ENCODE measurements around the gene CSMD2.

Gene CSMD2

DNA sequence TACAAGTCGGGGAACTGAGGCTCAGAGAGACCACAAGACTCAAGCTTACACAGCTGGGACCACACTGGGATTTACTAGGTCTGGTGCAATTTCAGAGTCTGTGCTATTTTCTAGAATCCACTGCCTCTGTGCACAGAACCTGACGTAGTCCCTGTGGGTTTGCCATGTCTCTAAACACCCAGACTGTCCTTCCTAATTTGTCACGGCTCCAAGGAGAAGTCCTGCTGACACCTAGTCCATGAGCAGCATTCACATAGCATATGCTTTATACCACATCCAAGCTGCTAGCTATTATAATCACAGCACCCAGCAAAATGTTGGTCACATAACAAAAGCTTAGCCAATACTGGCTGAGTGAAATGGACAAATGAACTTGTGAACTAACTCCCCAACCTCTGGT is 380.2 kb downstream of the CSMD2 start:
- TF ChIP-seq, protein P1, sequence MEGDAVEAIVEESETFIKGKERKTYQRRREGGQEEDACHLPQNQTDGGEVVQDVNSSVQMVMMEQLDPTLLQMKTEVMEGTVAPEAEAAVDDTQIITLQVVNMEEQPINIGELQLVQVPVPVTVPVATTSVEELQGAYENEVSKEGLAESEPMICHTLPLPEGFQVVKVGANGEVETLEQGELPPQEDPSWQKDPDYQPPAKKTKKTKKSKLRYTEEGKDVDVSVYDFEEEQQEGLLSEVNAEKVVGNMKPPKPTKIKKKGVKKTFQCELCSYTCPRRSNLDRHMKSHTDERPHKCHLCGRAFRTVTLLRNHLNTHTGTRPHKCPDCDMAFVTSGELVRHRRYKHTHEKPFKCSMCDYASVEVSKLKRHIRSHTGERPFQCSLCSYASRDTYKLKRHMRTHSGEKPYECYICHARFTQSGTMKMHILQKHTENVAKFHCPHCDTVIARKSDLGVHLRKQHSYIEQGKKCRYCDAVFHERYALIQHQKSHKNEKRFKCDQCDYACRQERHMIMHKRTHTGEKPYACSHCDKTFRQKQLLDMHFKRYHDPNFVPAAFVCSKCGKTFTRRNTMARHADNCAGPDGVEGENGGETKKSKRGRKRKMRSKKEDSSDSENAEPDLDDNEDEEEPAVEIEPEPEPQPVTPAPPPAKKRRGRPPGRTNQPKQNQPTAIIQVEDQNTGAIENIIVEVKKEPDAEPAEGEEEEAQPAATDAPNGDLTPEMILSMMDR (IDR thresholded peaks at IDR 0.05; ENCODE audit: insufficient read depth, low read length, missing control alignments) = no peak
- DNase-seq (ENCODE audit: low read depth, low spot score) = no peak
- no peak overlapping the region for H3K4me3 ChIP-seq (ENCODE audit: low read depth, low read length)
- CTCF ChIA-PET = no interaction called here
- POLR2A ChIA-PET = no interaction called here

DNA sequence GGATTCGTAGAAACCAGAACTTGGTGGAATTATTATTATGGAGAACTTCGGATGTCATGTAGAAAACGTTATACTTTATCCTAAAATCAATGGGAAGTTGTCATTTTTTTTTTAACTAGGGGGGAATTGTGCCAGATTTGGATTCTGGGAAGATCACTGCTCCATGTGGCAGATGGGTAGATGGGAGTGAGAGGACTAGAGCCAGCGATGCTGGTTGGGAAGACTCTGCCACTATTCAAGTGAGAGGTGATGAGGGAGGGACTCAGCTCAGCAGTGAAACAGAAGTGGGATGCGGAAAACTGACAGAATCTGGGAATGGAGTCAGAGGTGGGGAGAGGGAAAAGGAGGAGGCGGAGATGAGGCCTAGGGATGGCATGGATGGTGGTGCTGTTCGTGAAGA is 382.3 kb downstream of the CSMD2 start:
- no peak overlapping the region for H3K4me3 ChIP-seq (ENCODE audit: low read depth, low read length)
- ChIA-PET POLR2A (no interaction called here), CTCF (no interaction called here)
- TF ChIP-seq, protein P1 (IDR thresholded peaks at IDR 0.05; ENCODE audit: insufficient read depth, low read length, missing control alignments) = no peak
- no peak for DNase-seq (ENCODE audit: low read depth, low spot score)

DNA sequence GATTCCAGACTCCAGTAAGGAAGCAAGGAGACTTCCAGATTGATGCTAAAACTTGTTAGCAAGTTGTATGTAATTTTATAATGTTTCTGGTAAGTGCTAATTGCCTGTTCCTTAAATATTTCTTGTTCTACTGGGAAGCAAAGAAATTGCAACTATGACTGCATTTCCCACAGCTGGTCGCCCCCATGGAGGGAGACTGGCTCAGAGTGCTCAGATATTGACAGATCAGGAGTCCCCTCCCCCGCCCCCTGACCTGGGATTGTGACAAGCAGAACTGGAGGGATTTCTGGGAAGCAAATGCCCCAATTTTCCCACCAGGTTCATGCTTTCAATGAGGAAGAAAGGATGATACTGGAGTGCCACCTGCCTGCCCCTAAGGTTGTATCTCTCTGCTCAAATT is 383.4 kb downstream of the CSMD2 start:
- POLR2A ChIA-PET = no interaction called here
- CTCF ChIA-PET = no interaction called here
- H3K4me3 ChIP-seq (ENCODE audit: low read depth, low read length) = no peak overlapping the region
- TF ChIP-seq, protein P1 (IDR thresholded peaks at IDR 0.05; ENCODE audit: insufficient read depth, low read length, missing control alignments) = no peak
- DNase-seq (ENCODE audit: low read depth, low spot score) = no peak

DNA sequence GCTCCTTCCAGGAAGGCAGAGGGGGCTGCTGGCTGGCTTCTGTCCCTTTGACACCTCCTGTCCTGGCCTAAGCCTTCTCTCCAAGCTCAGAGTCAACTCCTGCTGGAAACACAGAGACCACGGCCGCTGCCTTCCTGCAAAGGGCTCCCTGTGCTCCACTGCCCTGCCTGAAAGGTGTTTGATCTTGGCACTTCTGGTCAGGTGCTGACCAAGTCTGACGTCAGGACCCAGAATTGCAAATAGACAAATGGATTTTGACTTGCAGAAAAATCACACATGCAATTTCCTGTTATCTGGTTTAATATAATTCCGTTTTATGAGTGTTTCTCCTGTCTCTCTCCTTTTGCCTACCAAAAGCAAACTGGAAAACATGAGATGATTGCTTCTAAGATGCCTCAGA is 387.7 kb downstream of the CSMD2 start:
- H3K4me3 ChIP-seq (ENCODE audit: low read depth, low read length) = no peak overlapping the region
- TF ChIP-seq, protein P1 (IDR thresholded peaks at IDR 0.05; ENCODE audit: insufficient read depth, low read length, missing control alignments) = no peak
- POLR2A ChIA-PET = no interaction called here

DNA sequence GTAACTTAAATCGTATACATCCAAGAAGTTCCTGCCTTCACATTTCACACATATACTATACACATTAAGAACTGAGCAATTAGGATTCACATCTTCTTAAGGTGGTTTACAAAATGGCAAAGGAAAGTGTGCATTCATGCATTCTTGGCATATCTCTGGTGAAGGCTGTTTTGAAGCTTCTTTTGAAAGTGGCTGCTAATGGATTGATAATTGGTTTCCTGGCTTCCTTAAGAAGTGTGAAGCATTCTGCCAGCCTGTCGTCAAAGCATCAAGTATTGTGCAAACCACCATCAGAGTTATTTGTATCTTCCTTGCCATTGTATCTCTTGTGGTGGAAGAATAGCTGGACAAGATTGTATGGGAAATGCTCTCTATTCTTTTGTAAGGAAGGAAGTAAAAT is 396.2 kb downstream of the CSMD2 start:
- CTCF ChIA-PET = interaction anchor here (1.0 to 1.4 kb wide), 3 partner anchors 8 to 35 kb away, joined by 3 read pairs; no protein-coding TSS in a partner anchor
- TF ChIP-seq, protein P1 (IDR thresholded peaks at IDR 0.05; ENCODE audit: insufficient read depth, low read length, missing control alignments) = no peak
- POLR2A ChIA-PET = interaction anchor here (1.0 kb wide), 1 partner anchor 11 kb away, joined by 3 read pairs; no protein-coding TSS in a partner anchor

More for the DNA sequence above, 387.7 kb downstream of the CSMD2 start:
- CTCF ChIA-PET = interaction anchor here (0.7 to 1.8 kb wide), 4 partner anchors 8 to 386 kb away, joined by 3 to 6 read pairs (median 4); no protein-coding TSS in a partner anchor
- DNase-seq (ENCODE audit: low read depth, low spot score) = no peak

DNA sequence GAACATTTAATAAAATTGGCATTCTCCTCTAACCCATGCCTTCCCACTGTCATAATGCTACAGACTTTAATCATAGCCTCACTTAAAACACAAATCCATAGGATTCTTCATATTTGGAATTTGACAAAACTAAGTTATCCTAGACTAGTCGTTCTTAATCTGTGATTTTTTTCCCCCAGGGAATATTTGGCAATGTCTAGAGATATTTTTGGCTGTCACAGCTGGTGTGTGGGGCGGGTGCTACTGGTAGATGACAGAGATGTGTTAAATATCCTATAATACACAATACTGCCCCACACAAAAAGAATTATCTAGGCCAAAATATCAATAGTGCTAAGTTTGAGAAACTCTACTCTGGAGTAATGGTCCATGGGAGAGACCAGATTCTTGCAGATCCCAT is 396.9 kb downstream of the CSMD2 start:
- POLR2A ChIA-PET = no interaction called here

More for the DNA sequence above, 396.2 kb downstream of the CSMD2 start:
- DNase-seq (ENCODE audit: low read depth, low spot score) = no peak
- H3K4me3 ChIP-seq (ENCODE audit: low read depth, low read length) = no peak overlapping the region

More for the DNA sequence above, 396.9 kb downstream of the CSMD2 start:
- TF ChIP-seq, protein P1 (IDR thresholded peaks at IDR 0.05; ENCODE audit: insufficient read depth, low read length, missing control alignments) = no peak
- no peak overlapping the region for H3K4me3 ChIP-seq (ENCODE audit: low read depth, low read length)
- no peak for DNase-seq (ENCODE audit: low read depth, low spot score)
- CTCF ChIA-PET = interaction anchor here (1.0 kb wide), 1 partner anchor 34 kb away, joined by 3 read pairs; no protein-coding TSS in a partner anchor

Measured in AG04449 (cell line).